ENCODE measurements around the gene SCN2A.

The SCN2A gene

GRCh38 chr2:165373278-165374010 lies 134.2 kb downstream of the SCN2A start:
- Histone ChIP-seq H3K27ac (ENCODE audit: low read depth, low read length, poor library complexity, severe bottlenecking) (no peak overlapping the region), H3K4me3 (ENCODE audit: low read depth, low read length, poor library complexity, severe bottlenecking) (no peak overlapping the region), H2AFZ (ENCODE audit: low read length) (no peak overlapping the region), H4K20me1 (ENCODE audit: insufficient read depth, low read length) (no peaks in the 10 kb centered on the region), H3K36me3 (ENCODE audit: insufficient read depth, low read length) (no peaks in the 10 kb centered on the region), H3K79me2 (ENCODE audit: insufficient read depth, low read length) (no peaks in the 10 kb centered on the region), H3K9me2 (ENCODE audit: low read depth, low read length) (no peaks in the 10 kb centered on the region), H3K9me3 (ENCODE audit: low read length) (no peaks in the 10 kb centered on the region), H3K4me2 (ENCODE audit: low read length) (no peak overlapping the region), H3F3A (ENCODE audit: insufficient read depth, low read length) (no peaks in the 10 kb centered on the region), H3K9ac (ENCODE audit: low read length) (no peak overlapping the region), H3K4me1 (ENCODE audit: insufficient read depth, low read length, severe bottlenecking) (no peaks in the 10 kb centered on the region), H3K27me3 (ENCODE audit: insufficient read depth, low read length) (no peaks in the 10 kb centered on the region)
- TF ChIP-seq EZH2 (IDR thresholded peaks at IDR 0.05; ENCODE audit: borderline replicate concordance, low read length) (no peak), CTCF (IDR thresholded peaks at IDR 0.05; ENCODE audit: low read length) (no peak)

GRCh38 chr2:165376571-165376975 lies 137.4 kb downstream of the SCN2A start:
- H3K4me2 ChIP-seq (ENCODE audit: low read length): no peak overlapping the region
- no peak for TF ChIP-seq EZH2 (IDR thresholded peaks at IDR 0.05; ENCODE audit: borderline replicate concordance, low read length)
- TF ChIP-seq CTCF (IDR thresholded peaks at IDR 0.05; ENCODE audit: low read length): no peak
- no peak overlapping the region for H3K9ac ChIP-seq (ENCODE audit: low read length)
- no peak overlapping the region for H3K4me3 ChIP-seq (ENCODE audit: low read depth, low read length, poor library complexity, severe bottlenecking)
- H3K9me3 ChIP-seq (ENCODE audit: low read length): no peaks in the 10 kb centered on the region
- H3K27me3 ChIP-seq (ENCODE audit: insufficient read depth, low read length): no peaks in the 10 kb centered on the region
- no peak overlapping the region for H3K27ac ChIP-seq (ENCODE audit: low read depth, low read length, poor library complexity, severe bottlenecking)
- H3K36me3 ChIP-seq (ENCODE audit: insufficient read depth, low read length): no peaks in the 10 kb centered on the region
- H3K79me2 ChIP-seq (ENCODE audit: insufficient read depth, low read length): no peaks in the 10 kb centered on the region
- no peaks in the 10 kb centered on the region for H3K9me2 ChIP-seq (ENCODE audit: low read depth, low read length)
- no peaks in the 10 kb centered on the region for H3F3A ChIP-seq (ENCODE audit: insufficient read depth, low read length)
- no peaks in the 10 kb centered on the region for H4K20me1 ChIP-seq (ENCODE audit: insufficient read depth, low read length)
- H3K4me1 ChIP-seq (ENCODE audit: insufficient read depth, low read length, severe bottlenecking): no peaks in the 10 kb centered on the region
- H2AFZ ChIP-seq (ENCODE audit: low read length): no peak overlapping the region

GRCh38 chr2:165382362-165382761 lies 143.1 kb downstream of the SCN2A start:
- Histone ChIP-seq H3K4me3 (ENCODE audit: low read depth, low read length, poor library complexity, severe bottlenecking) (no peak overlapping the region), H3K36me3 (ENCODE audit: insufficient read depth, low read length) (no peaks in the 10 kb centered on the region), H3K79me2 (ENCODE audit: insufficient read depth, low read length) (no peaks in the 10 kb centered on the region), H3K27me3 (ENCODE audit: insufficient read depth, low read length) (no peaks in the 10 kb centered on the region), H2AFZ (ENCODE audit: low read length) (no peak overlapping the region), H3F3A (ENCODE audit: insufficient read depth, low read length) (no peaks in the 10 kb centered on the region), H3K27ac (ENCODE audit: low read depth, low read length, poor library complexity, severe bottlenecking) (no peak overlapping the region), H3K9ac (ENCODE audit: low read length) (no peak overlapping the region), H3K4me1 (ENCODE audit: insufficient read depth, low read length, severe bottlenecking) (no peaks in the 10 kb centered on the region), H4K20me1 (ENCODE audit: insufficient read depth, low read length) (no peaks in the 10 kb centered on the region), H3K9me3 (ENCODE audit: low read length) (no peaks in the 10 kb centered on the region), H3K9me2 (ENCODE audit: low read depth, low read length) (no peaks in the 10 kb centered on the region), H3K4me2 (ENCODE audit: low read length) (no peak overlapping the region)
- no peak for TF ChIP-seq CTCF (IDR thresholded peaks at IDR 0.05; ENCODE audit: low read length)
- no peak for TF ChIP-seq EZH2 (IDR thresholded peaks at IDR 0.05; ENCODE audit: borderline replicate concordance, low read length)

Measured in OCI-LY1 (cell line).